ENCODE results near the gene POLR2M.

Gene POLR2M

GRCh38 chr15:57736591-57736990 is 30.1 kb downstream of the POLR2M start:
- peak overlapping the region; percentile 98 for H3K27ac ChIP-seq
- no peak for TF ChIP-seq CTCF (conservative IDR thresholded peaks at IDR 0.05)

DNA sequence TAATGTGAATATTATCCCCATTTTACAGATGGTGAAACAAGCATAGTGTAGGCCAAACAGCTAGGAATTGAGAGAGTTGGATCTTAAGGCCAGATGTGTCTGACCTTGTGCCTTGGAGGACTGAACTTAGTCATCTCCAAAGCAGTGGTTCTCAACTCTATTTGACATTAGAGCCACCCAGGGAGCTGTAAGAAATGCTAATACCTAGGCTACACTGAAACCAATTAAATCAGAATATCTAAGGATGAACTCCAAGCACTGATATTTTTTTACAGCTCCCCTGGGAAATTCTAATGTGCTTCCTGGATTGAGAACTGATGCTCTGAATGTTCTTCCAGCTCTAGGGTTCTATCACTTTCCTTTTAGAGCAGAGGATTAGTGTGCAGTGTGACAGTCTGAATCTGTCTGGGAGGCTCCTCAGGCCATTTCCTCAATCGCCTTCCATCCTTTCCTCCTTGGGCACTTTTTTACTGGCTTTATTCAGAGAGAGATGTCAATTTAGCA is 32.3 kb downstream of the POLR2M start:
- H3K27ac ChIP-seq, result peak overlapping the region; percentile 98

GRCh38 chr15:57740048-57740447 is 33.5 kb downstream of the POLR2M start:
- H3K27ac ChIP-seq, result peak overlapping the region; percentile 98
- no peak for TF ChIP-seq CTCF (conservative IDR thresholded peaks at IDR 0.05)

More for the DNA sequence above, 32.3 kb downstream of the POLR2M start:
- no peak for TF ChIP-seq CTCF (conservative IDR thresholded peaks at IDR 0.05)

- no peak for TF ChIP-seq CTCF (conservative IDR thresholded peaks at IDR 0.05)
- peak overlapping the region; percentile 98 for H3K27ac ChIP-seq
Observed at GRCh38 chr15:57741089-57741488, 34.6 kb downstream of the POLR2M start.

GRCh38 chr15:57743424-57743823 is 36.9 kb downstream of the POLR2M start:
- peak overlapping the region; percentile 98 for H3K27ac ChIP-seq
- no peak for TF ChIP-seq CTCF (conservative IDR thresholded peaks at IDR 0.05)

GRCh38 chr15:57746786-57747185 is 40.3 kb downstream of the POLR2M start:
- no peak overlapping the region for H3K27ac ChIP-seq
- TF ChIP-seq CTCF (conservative IDR thresholded peaks at IDR 0.05), result no peak

GRCh38 chr15:57747206-57747896 is 40.8 kb downstream of the POLR2M start:
- TF ChIP-seq CTCF (conservative IDR thresholded peaks at IDR 0.05), result no peak
- no peak overlapping the region; the same call in 1 of the 2 replicates for H3K27ac ChIP-seq

Data from VCaP (cell line).